ENCODE measurements around the gene TMTC3.
"Not testable (repeated sequence)": the region's sequence is repeated elsewhere in the genome, so short reads cannot be mapped to it uniquely, and the experiment has no call there.

Gene TMTC3

GRCh38 chr12:88163371-88163770, 21.3 kb downstream of the TMTC3 start:
- DNase-seq (ENCODE audit: low read depth in 2 of 2, low spot score in 1 of 2): no peak

GRCh38 chr12:88166179-88166578, 24.1 kb downstream of the TMTC3 start:
- no peak for DNase-seq (ENCODE audit: low read depth in 2 of 2, low spot score in 1 of 2)

GRCh38 chr12:88167384-88167783, 25.3 kb downstream of the TMTC3 start:
- no peak for DNase-seq (ENCODE audit: low read depth in 2 of 2, low spot score in 1 of 2)

GRCh38 chr12:88172844-88173407, 30.8 kb downstream of the TMTC3 start:
- no peak for DNase-seq (ENCODE audit: low read depth in 2 of 2, low spot score in 1 of 2)

- DNase-seq (ENCODE audit: low read depth in 2 of 2, low spot score in 1 of 2): no peak
These were observed 33.4 kb downstream of the TMTC3 start for GRCh38 chr12:88175544-88175943.

GRCh38 chr12:88179436-88180014, 37.4 kb downstream of the TMTC3 start:
- no peak for DNase-seq (ENCODE audit: low read depth in 2 of 2, low spot score in 1 of 2)

GRCh38 chr12:88181881-88182280, 39.8 kb downstream of the TMTC3 start:
- DNase-seq (ENCODE audit: low read depth in 2 of 2, low spot score in 1 of 2): no peak

GRCh38 chr12:88182416-88182815, 40.3 kb downstream of the TMTC3 start:
- DNase-seq (ENCODE audit: low read depth in 2 of 2, low spot score in 1 of 2): no peak

- no peak for DNase-seq (ENCODE audit: low read depth in 2 of 2, low spot score in 1 of 2)
These were observed 42.1 kb downstream of the TMTC3 start for GRCh38 chr12:88184196-88184595.

- no peak for DNase-seq (ENCODE audit: low read depth in 2 of 2, low spot score in 1 of 2)
These were observed 43.2 kb downstream of the TMTC3 start for GRCh38 chr12:88185279-88185678.

GRCh38 chr12:88185988-88186387, 43.9 kb downstream of the TMTC3 start:
- no peak for DNase-seq (ENCODE audit: low read depth in 2 of 2, low spot score in 1 of 2)

- no peak for DNase-seq (ENCODE audit: low read depth in 2 of 2, low spot score in 1 of 2)
These were observed 45.5 kb downstream of the TMTC3 start for GRCh38 chr12:88187571-88187970.

GRCh38 chr12:88188180-88188579, 46.1 kb downstream of the TMTC3 start:
- no peak for DNase-seq (ENCODE audit: low read depth in 2 of 2, low spot score in 1 of 2)

GRCh38 chr12:88192426-88192825, 50.3 kb downstream of the TMTC3 start:
- no peak for DNase-seq (ENCODE audit: low read depth in 2 of 2, low spot score in 1 of 2)

GRCh38 chr12:88194868-88195267, 52.8 kb downstream of the TMTC3 start:
- no peak for DNase-seq (ENCODE audit: low read depth in 2 of 2, low spot score in 1 of 2)

- no peak for DNase-seq (ENCODE audit: low read depth in 2 of 2, low spot score in 1 of 2)
These were observed 57.9 kb downstream of the TMTC3 start for GRCh38 chr12:88200029-88200428.

GRCh38 chr12:88202500-88202899, 60.4 kb downstream of the TMTC3 start:
- DNase-seq (ENCODE audit: low read depth in 2 of 2, low spot score in 1 of 2): no peak

- no peak for DNase-seq (ENCODE audit: low read depth in 2 of 2, low spot score in 1 of 2)
These were observed 64.5 kb downstream of the TMTC3 start for GRCh38 chr12:88206601-88207000.

- DNase-seq (ENCODE audit: low read depth in 2 of 2, low spot score in 1 of 2): no peak
These were observed 66.0 kb downstream of the TMTC3 start for GRCh38 chr12:88207921-88208620.

GRCh38 chr12:88208661-88209060, 66.6 kb downstream of the TMTC3 start:
- no peak for DNase-seq (ENCODE audit: low read depth in 2 of 2, low spot score in 1 of 2)

GRCh38 chr12:88210311-88210710, 68.2 kb downstream of the TMTC3 start:
- DNase-seq (ENCODE audit: low read depth in 2 of 2, low spot score in 1 of 2): not testable (repeated sequence)

- no peak for DNase-seq (ENCODE audit: low read depth in 2 of 2, low spot score in 1 of 2)
These were observed 76.2 kb downstream of the TMTC3 start for GRCh38 chr12:88218293-88218692.

- no peak for DNase-seq (ENCODE audit: low read depth in 2 of 2, low spot score in 1 of 2)
These were observed 77.8 kb downstream of the TMTC3 start for GRCh38 chr12:88219861-88220260.
